ENCODE data around the gene RIMBP3C.
"Not testable (repeated sequence)": the region's sequence is repeated elsewhere in the genome, so short reads cannot be mapped to it uniquely, and the experiment has no call there.

Gene RIMBP3C

GRCh38 chr22:21526705-21527500, 24.4 kb downstream of the RIMBP3C start:
- not testable (repeated sequence) for DNase-seq

- not testable (repeated sequence) for DNase-seq
Observed at GRCh38 chr22:21516970-21517764, 34.1 kb downstream of the RIMBP3C start.

GRCh38 chr22:21516522-21516921, 34.7 kb downstream of the RIMBP3C start:
- DNase-seq: not testable (repeated sequence)

- DNase-seq: not testable (repeated sequence)
Observed at GRCh38 chr22:21515234-21515633, 36.0 kb downstream of the RIMBP3C start.

GRCh38 chr22:21514117-21514516, 37.1 kb downstream of the RIMBP3C start:
- DNase-seq: not testable (repeated sequence)

GRCh38 chr22:21512022-21512421, 39.2 kb downstream of the RIMBP3C start:
- DNase-seq: not testable (repeated sequence)

- not testable (repeated sequence) for DNase-seq
Observed at GRCh38 chr22:21510397-21510796, 40.9 kb downstream of the RIMBP3C start.

- DNase-seq: not testable (repeated sequence)
Observed at GRCh38 chr22:21499623-21500506, 51.4 kb downstream of the RIMBP3C start.

- DNase-seq: not testable (repeated sequence)
Observed at GRCh38 chr22:21498489-21498888, 52.8 kb downstream of the RIMBP3C start.

- not testable (repeated sequence) for DNase-seq
Observed at GRCh38 chr22:21497984-21498383, 53.3 kb downstream of the RIMBP3C start.

Measured in NCI-H1417 treated with DMSO at 0.1 percent for 48 hours (cell line).